Measurements from ENCODE around the gene SPCS2. TPM values are rescaled to one million over a fixed set of nuclear protein-coding genes. Genes with fewer than 3 reads are reported as not detected.

Gene SPCS2
- total and polyA plus RNA-seq, 2 donors (not counting 3 experiments of a cell fraction or from before 2014, with no cell fraction given), result 88.9 to 140 TPM

- Histone ChIP-seq H3K9me3 (replicated peaks; ENCODE audit: control insufficient read depth, insufficient read depth, low read length) (no peaks in the 10 kb centered on the region), H2AFZ (ENCODE audit: low read depth, low read length) (no peak overlapping the region), H3K4me3 (replicated peaks in 1 of 3; ENCODE audit: insufficient read depth in 1 of 3, low read depth in 1 of 3, low read length in 3 of 3) (no peak overlapping the region), H3K9ac (replicated peaks; ENCODE audit: extremely low read depth, insufficient read depth, low read length) (no peak overlapping the region), H3K27ac (ENCODE audit: insufficient read depth, low read depth, low read length) (no peak overlapping the region), H3K9me1 (replicated peaks; ENCODE audit: control insufficient read depth, extremely low read depth, insufficient read depth, low read length) (no peaks in the 10 kb centered on the region), H4K20me1 (replicated peaks; ENCODE audit: control insufficient read depth, extremely low read depth, insufficient read depth, low read length) (peaks cover 11% of the 10 kb centered on the region), H3K4me2 (ENCODE audit: insufficient read depth, low read length) (no peak overlapping the region), H3K36me3 (ENCODE audit: control insufficient read depth in 2 of 2, extremely low read depth in 1 of 2, insufficient read depth in 2 of 2, low read length in 2 of 2) (peaks cover 0 to 9% of the 10 kb centered on the region in 2 experiments), H3K4me1 (ENCODE audit: control insufficient read depth, extremely low read depth, insufficient read depth, low read length) (peaks cover 12% of the 10 kb centered on the region), H3K79me2 (ENCODE audit: control insufficient read depth, insufficient read depth, low read length) (peaks cover 85% of the 10 kb centered on the region), H3K27me3 (ENCODE audit: control insufficient read depth in 2 of 2, insufficient read depth in 2 of 2, low read length in 2 of 2) (no peaks in the 10 kb centered on the region)
- FAIRE-seq (no peak), DNase-seq (ENCODE audit: low read depth, low spot score) (no peak)
- ChIA-PET CTCF (interaction anchor here (1.2 to 1.6 kb wide), 3 partner anchors 11 to 18 kb away, joined by 3 to 4 read pairs (median 3); no protein-coding TSS in a partner anchor), POLR2A (no interaction called here)
- intact Hi-C loops (cut with micrococcal nuclease) (no loop called here), dilution Hi-C loops (cut with MboI; ENCODE audit: extremely low pct_ligation_motif_present, low sequenced_read_pairs) (no loop called here)
- BruUV-seq (replicated peaks), result no TSS peak
- no peak for TF ChIP-seq GATA2 (IDR thresholded peaks at IDR 0.05; ENCODE audit: insufficient read depth, insufficient read length, low read depth, low read length)
Measured at GRCh38 chr11:74952752-74953151, 3.7 kb downstream of the SPCS2 start.

DNA sequence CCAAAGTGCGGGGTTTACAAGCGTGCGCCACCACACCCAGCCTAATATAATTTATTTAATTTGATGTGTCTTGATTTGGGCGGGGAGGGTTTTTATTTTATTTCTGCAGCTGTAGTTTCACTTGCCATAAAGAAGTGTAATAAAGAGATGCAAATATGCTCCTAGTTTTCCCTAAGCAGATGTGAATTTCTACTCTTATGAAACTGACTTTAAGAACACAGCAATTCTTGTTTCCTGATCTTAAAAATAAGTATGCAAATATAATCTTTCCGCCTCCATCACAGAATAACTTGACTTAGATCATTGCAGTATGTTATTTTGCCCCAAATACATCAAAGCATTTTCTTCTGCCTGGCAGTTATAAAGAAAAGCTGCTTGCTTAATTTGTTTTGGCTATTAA lies 4.4 kb downstream of the SPCS2 start:
- peaks cover 92% of the 10 kb centered on the region for H3K79me2 ChIP-seq (ENCODE audit: control insufficient read depth, insufficient read depth, low read length)
- dilution Hi-C loops (cut with MboI; ENCODE audit: extremely low pct_ligation_motif_present, low sequenced_read_pairs) (no loop called here), intact Hi-C loops (cut with micrococcal nuclease) (no loop called here)
- H3K27ac ChIP-seq (ENCODE audit: insufficient read depth, low read depth, low read length), result no peak overlapping the region
- TF ChIP-seq EZH2 (IDR thresholded peaks at IDR 0.05; ENCODE audit: borderline replicate concordance, low read depth, low read length, severe bottlenecking), result no peak
- no peak for TF ChIP-seq MAX (IDR thresholded peaks at IDR 0.05; ENCODE audit: insufficient read depth, insufficient read length)
- no peak for TF ChIP-seq JUN (IDR thresholded peaks at IDR 0.05; ENCODE audit: borderline replicate concordance, insufficient read depth, insufficient read length, low read depth)
- no peak for TF ChIP-seq FOS (IDR thresholded peaks at IDR 0.05; ENCODE audit: borderline replicate concordance, insufficient read depth, low read length)
- no peak for TF ChIP-seq MYC (IDR thresholded peaks at IDR 0.05; ENCODE audit: low read depth, low read length)
- TF ChIP-seq, protein P1, sequence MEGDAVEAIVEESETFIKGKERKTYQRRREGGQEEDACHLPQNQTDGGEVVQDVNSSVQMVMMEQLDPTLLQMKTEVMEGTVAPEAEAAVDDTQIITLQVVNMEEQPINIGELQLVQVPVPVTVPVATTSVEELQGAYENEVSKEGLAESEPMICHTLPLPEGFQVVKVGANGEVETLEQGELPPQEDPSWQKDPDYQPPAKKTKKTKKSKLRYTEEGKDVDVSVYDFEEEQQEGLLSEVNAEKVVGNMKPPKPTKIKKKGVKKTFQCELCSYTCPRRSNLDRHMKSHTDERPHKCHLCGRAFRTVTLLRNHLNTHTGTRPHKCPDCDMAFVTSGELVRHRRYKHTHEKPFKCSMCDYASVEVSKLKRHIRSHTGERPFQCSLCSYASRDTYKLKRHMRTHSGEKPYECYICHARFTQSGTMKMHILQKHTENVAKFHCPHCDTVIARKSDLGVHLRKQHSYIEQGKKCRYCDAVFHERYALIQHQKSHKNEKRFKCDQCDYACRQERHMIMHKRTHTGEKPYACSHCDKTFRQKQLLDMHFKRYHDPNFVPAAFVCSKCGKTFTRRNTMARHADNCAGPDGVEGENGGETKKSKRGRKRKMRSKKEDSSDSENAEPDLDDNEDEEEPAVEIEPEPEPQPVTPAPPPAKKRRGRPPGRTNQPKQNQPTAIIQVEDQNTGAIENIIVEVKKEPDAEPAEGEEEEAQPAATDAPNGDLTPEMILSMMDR (IDR thresholded peaks at IDR 0.05; ENCODE audit: extremely low read depth in 1 of 2, insufficient read depth in 1 of 2, low read depth in 1 of 2, low read length in 2 of 2), result no peak
- TF ChIP-seq POLR2AphosphoS5 (IDR thresholded peaks at IDR 0.05; ENCODE audit: insufficient read depth, low read depth, low read length), result no peak
- no peak for TF ChIP-seq GATA2 (IDR thresholded peaks at IDR 0.05; ENCODE audit: insufficient read depth, insufficient read length, low read depth, low read length)
- no peak for TF ChIP-seq POLR2A (IDR thresholded peaks at IDR 0.05; ENCODE audit: low read depth, low read length)
- H3K4me2 ChIP-seq (ENCODE audit: insufficient read depth, low read length), result no peak overlapping the region
- no peaks in the 10 kb centered on the region for H3K27me3 ChIP-seq (ENCODE audit: control insufficient read depth in 2 of 2, insufficient read depth in 2 of 2, low read length in 2 of 2)
- H3K4me1 ChIP-seq (ENCODE audit: control insufficient read depth, extremely low read depth, insufficient read depth, low read length), result peaks cover 12% of the 10 kb centered on the region
- H3K9ac ChIP-seq (replicated peaks; ENCODE audit: extremely low read depth, insufficient read depth, low read length), result no peak overlapping the region
- POLR2A ChIA-PET, result no interaction called here
- no peak overlapping the region for H2AFZ ChIP-seq (ENCODE audit: low read depth, low read length)
- no peaks in the 10 kb centered on the region for H3K9me3 ChIP-seq (replicated peaks; ENCODE audit: control insufficient read depth, insufficient read depth, low read length)
- no peaks in the 10 kb centered on the region for H3K9me1 ChIP-seq (replicated peaks; ENCODE audit: control insufficient read depth, extremely low read depth, insufficient read depth, low read length)
- H3K4me3 ChIP-seq (replicated peaks in 1 of 3; ENCODE audit: insufficient read depth in 1 of 3, low read depth in 1 of 3, low read length in 3 of 3), result no peak overlapping the region
- H3K36me3 ChIP-seq (ENCODE audit: control insufficient read depth in 2 of 2, extremely low read depth in 1 of 2, insufficient read depth in 2 of 2, low read length in 2 of 2), result peaks cover 0 to 9% of the 10 kb centered on the region in 2 experiments
- FAIRE-seq (no peak), DNase-seq (ENCODE audit: low read depth, low spot score) (no peak)
- BruUV-seq (replicated peaks), result no TSS peak
- H4K20me1 ChIP-seq (replicated peaks; ENCODE audit: control insufficient read depth, extremely low read depth, insufficient read depth, low read length), result peaks cover 11% of the 10 kb centered on the region
- CTCF ChIA-PET, result interaction anchor here (1.2 to 1.6 kb wide), 3 partner anchors 10 to 17 kb away, joined by 3 to 4 read pairs (median 3); no protein-coding TSS in a partner anchor
